Adipocyte (in vitro differentiated cells): ENCODE data around the gene TAGAP.
A peak's percentile ranks its signal among the peaks of the same experiment; 100 is the strongest.
"Not testable (repeated sequence)": the region's sequence is repeated elsewhere in the genome, so short reads cannot be mapped to it uniquely, and the experiment has no call there.

ENCODE experiments used
- DNase-seq: peaks from one replicate; pipeline ENCODE4 v3.0.0-alpha.2; 2015; ENCODE audit warnings: low read depth
- H3K27me3 ChIP-seq: replicated peaks from 2 replicates; pipeline ENCODE4 v1.7.0; 2013; ENCODE audit warnings: mild to moderate bottlenecking, low read length, moderate library complexity; ENCODE audit not compliant: control insufficient read depth, insufficient read depth
- H3K36me3 ChIP-seq: 2 replicates; pipeline ENCODE4 v1.7.0; 2013; ENCODE audit warnings: low read length, mild to moderate bottlenecking, moderate library complexity; ENCODE audit not compliant: control insufficient read depth, insufficient read depth, severe bottlenecking
- H3K4me1 ChIP-seq: 2 replicates; pipeline ENCODE4 v1.7.0; 2013; ENCODE audit warnings: mild to moderate bottlenecking, low read length, moderate library complexity; ENCODE audit not compliant: control insufficient read depth, insufficient read depth
- H3K4me3 ChIP-seq: 2 replicates; pipeline ENCODE4 v1.7.0; 2013; ENCODE audit warnings: mild to moderate bottlenecking, low read length, moderate library complexity
- H3K9ac ChIP-seq: 2 replicates; pipeline ENCODE4 v1.7.0; 2013; ENCODE audit warnings: mild to moderate bottlenecking, low read length, moderate library complexity
- H3K9me3 ChIP-seq: 2 replicates; pipeline ENCODE4 v1.7.0; 2013; ENCODE audit warnings: mild to moderate bottlenecking, low read length, moderate library complexity; ENCODE audit not compliant: control insufficient read depth

TAGAP gene

DNA sequence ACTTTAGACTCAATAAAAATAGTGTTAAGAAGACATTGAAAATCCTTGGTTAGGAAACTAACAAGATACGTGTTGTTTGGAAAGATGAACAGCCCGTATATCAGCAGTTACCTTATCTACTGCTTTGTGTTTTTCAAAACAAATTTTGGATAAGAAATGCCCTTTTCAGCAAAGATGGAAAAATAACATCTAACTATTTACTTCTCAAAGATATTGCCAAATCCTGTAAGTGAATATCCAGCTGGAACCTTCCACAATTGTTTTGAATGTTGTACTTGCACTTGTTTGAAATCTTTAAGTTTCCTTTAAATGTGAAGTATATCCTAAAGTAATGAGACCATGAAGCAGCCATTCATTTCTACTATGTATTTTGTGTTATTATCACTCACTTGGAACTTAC, 14.6 kb downstream of the TAGAP start:
- Histone ChIP-seq H3K4me1 (no peaks in the 10 kb centered on the region), H3K36me3 (no peaks in the 10 kb centered on the region), H3K27me3 (no peaks in the 10 kb centered on the region), H3K4me3 (no peak overlapping the region), H3K9me3 (peaks cover 6% of the 10 kb centered on the region), H3K9ac (no peak overlapping the region)
- no peak for DNase-seq

DNA sequence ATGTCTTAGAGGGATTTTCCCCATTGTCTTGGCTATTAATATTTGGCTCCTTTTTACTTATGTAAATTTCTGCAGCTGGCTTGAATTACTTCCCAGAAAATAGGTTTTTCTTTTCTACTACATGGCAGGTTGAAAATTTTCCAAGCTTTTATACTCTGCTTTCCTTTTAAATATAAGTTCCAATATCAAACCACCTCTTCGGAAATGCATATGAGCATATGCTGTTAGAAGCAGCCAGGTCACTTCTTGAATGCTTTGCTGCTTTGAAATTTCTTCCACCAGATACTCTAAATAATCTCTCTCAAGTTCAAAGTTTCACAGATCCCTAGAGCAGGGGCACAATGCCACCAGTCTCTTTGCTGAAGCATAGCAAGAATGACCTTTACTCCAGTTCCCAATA, 19.6 kb downstream of the TAGAP start:
- H3K4me3 ChIP-seq, DNase-seq, H3K36me3 ChIP-seq, H3K4me1 ChIP-seq, H3K27me3 ChIP-seq, H3K9ac ChIP-seq: not testable (repeated sequence)
- peaks cover 13% of the 10 kb centered on the region for H3K9me3 ChIP-seq

DNA sequence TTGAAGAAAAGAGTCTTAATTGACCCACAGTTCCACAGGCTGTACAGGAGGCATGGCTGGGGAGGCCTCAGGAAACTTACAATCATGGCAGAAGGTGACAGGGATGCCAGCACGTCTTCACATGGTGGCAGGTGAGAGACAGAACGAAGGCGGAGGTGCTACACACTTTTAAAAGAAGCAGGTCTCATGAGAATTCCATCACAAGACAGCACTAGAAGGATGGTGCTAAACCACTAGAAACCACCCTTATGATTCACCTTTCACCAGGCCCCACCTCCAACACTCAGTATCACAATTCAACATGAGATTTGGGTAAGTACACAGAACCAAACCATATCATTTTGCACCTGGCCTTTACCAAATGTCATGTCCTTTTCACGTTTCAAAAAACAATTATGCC, 20.9 kb downstream of the TAGAP start:
- no peaks in the 10 kb centered on the region for H3K36me3 ChIP-seq
- no peak overlapping the region for H3K4me3 ChIP-seq
- H3K4me1 ChIP-seq = no peaks in the 10 kb centered on the region
- DNase-seq = no peak
- H3K27me3 ChIP-seq = no peaks in the 10 kb centered on the region
- H3K9me3 ChIP-seq = peaks cover 13% of the 10 kb centered on the region
- no peak overlapping the region for H3K9ac ChIP-seq

DNA sequence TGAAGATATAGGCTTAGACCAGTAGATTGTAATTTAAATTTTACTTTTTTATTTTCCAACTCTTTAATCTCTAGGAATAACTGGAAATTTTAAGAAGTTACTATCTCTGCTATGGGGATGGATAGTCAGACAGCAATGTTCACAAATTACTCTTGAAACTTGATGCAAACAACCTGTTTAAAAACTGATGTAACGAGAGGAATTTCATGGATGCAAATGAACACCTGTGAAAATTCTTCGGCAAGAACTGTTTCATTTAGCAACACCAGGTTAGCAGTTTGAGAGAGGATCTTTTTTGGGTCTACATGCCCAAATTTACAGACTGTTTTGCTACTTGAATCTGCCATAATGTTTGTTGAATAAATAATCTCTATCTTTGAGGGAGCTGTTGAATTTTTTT, 24.8 kb downstream of the TAGAP start:
- Histone ChIP-seq H3K9ac (no peak overlapping the region), H3K4me1 (no peaks in the 10 kb centered on the region), H3K27me3 (no peaks in the 10 kb centered on the region), H3K36me3 (no peaks in the 10 kb centered on the region), H3K4me3 (no peak overlapping the region), H3K9me3 (peaks cover 10% of the 10 kb centered on the region)
- no peak for DNase-seq

DNA sequence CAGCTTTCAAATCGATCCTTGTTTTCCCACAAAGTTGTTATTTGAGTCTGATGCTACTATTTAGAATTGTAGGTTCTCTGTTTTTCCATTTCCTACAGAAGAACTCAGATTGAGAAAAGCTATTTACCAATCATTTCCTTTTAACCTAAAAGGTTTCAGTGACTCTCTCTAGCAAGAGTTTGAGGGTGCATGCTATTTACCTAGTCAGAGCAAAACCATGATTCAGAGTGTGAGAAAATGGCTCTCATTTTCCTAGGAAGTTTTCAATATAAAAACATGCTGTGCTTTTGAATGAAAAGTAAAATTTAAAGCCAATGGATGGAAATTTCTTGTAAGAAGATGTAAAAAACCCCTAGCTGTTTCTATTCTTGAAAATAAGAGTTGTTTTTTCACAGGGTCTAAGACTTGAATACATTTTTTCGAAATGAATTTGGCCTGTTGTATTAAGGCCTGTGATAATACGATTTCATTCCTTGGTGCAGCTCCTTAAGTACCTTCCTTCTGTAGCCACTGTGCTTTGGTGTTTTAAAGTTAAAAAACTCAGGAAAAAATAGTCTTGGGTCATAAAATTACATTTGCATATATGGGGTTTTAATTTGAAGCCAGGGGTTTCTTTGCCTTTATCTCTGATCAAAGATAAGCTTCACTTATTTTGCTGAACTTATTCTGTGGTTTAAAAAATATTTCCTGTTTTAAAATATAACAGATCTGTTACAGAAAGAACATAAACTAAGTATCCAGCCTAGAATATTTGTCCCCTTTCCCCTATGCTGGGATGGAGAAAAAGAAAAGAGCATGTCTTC, 26.8 kb downstream of the TAGAP start:
- Histone ChIP-seq H3K9me3 (peaks cover 5% of the 10 kb centered on the region), H3K36me3 (no peaks in the 10 kb centered on the region), H3K4me3 (no peak overlapping the region), H3K4me1 (no peaks in the 10 kb centered on the region), H3K27me3 (no peaks in the 10 kb centered on the region), H3K9ac (no peak overlapping the region)
- no peak for DNase-seq

DNA sequence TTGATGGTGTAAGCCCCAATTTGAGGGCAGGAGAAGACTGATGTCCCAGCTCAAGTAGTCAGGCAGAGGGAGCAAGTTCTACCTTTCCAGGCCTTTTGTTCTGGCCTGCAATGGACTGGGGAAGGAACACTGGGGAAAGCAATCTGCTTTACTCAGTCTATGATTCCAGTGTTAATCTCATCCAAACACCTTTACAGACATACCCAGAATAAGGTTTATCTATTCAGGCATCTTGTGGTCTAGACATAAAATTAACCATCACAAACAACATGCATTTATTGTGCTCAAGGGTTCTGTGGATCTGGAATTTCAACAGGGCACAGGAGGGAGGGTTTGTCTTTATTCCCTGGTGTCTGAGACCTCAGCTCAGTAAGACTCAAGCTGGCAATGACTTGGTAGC, 30.4 kb downstream of the TAGAP start:
- Histone ChIP-seq H3K36me3 (no peaks in the 10 kb centered on the region), H3K4me3 (no peak overlapping the region), H3K4me1 (no peaks in the 10 kb centered on the region), H3K9me3 (peaks cover 5% of the 10 kb centered on the region), H3K27me3 (no peaks in the 10 kb centered on the region), H3K9ac (no peak overlapping the region)
- no peak for DNase-seq

DNA sequence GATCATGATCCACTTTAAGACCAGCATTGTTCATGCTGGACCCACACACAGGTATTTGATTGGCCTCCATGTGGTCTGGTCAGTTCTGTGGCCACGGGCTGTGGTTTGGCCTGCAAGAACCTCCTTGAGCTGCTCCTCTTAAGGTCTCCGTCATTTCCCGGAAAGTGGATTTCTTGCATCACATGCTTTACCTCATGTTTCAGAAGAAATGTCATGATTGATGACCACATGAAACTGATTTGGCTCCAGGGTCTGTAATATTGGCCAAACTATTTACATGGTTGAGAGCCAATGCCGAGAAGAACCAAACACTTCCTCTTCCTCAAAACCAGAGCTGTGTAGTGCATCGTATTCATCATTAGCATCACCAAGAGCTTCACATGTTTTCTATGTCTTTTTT, 31.6 kb downstream of the TAGAP start:
- no peaks in the 10 kb centered on the region for H3K36me3 ChIP-seq
- no peak overlapping the region for H3K9ac ChIP-seq
- no peak for DNase-seq
- peaks cover 5% of the 10 kb centered on the region for H3K9me3 ChIP-seq
- no peak overlapping the region for H3K4me3 ChIP-seq
- no peaks in the 10 kb centered on the region for H3K4me1 ChIP-seq
- no peaks in the 10 kb centered on the region for H3K27me3 ChIP-seq

DNA sequence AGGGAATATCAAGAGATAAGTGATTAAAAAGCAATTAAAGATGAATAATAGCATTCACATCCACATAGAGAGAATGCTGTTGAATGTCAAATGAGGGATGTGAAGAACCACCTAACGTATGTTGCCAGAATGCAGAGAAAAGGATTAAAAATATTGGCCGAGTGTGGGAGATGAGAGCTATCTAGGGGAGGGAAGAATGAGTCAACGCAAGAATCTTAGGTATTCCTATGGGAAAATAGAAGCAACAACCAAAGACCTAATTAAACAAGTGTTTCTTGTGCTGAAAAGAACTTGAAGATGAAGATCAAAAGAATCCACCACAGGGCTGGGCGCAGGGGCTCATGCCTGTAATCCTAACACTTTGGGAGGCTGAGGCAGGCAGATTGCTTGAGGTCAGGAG, 32.6 kb downstream of the TAGAP start:
- no peaks in the 10 kb centered on the region for H3K27me3 ChIP-seq
- DNase-seq = no peak
- H3K9ac ChIP-seq = no peak overlapping the region
- H3K4me1 ChIP-seq = no peaks in the 10 kb centered on the region
- H3K36me3 ChIP-seq = no peaks in the 10 kb centered on the region
- H3K4me3 ChIP-seq = no peak overlapping the region
- H3K9me3 ChIP-seq = peaks cover 5% of the 10 kb centered on the region

DNA sequence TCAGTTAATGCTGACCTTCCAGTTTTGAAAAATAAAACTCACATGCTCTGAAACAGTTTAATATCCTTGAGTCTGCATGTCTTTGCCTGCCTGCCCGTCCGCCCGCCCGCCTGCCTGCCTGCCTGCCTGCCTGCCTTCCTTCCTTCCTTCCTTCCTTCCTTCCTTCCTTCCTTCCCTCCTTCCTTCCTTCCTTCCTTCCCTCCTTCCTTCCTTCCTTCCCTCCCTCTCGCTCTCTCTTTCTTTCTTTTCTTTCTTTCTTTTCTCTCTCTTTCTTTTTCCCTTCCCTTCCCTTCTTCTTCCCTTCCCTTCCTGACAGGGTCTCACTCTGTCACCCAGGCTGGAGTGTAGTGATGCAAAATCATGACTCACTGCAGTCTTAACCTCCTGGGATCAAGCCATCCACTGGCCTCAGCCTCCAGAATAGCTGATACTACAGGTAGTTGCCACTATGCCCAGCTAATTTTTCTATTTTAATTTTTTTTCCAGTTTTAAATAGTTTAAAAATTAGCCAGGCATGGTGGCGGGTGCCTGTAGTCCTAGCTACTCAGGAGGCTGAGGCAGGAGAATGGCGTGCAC, 34.7 kb downstream of the TAGAP start:
- H3K4me1 ChIP-seq, H3K4me3 ChIP-seq, H3K9ac ChIP-seq, H3K9me3 ChIP-seq, DNase-seq, H3K36me3 ChIP-seq, H3K27me3 ChIP-seq: not testable (repeated sequence)

DNA sequence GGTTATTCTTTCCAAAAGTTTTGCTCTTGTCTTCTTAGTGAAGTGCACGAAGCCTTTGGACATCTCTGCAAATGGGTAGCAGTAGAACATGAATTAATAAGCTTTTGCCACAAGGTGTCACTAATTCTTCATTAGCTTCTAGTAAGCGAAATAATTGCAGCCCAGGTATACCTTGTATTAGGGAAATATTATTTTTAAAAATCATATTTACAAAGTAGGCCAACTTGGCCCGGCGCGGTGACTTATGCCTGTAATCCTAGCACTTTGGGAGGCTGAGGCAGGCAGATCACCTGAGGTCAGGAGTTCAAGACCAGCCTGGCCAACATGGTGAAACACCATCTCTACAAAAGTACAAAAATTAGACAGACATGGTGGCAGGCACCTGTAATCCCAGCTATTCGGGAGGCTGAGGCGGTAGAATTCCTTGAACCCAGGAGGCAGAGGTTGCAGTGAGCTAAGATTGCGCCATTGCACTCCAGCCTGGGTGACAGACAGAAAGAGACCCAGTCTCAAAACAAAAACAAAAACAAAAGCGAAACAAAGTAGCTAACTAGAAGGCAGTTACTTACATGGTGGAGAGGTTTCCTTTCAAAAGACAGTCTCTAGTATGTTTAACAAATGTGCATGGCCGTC, 36.0 kb downstream of the TAGAP start:
- H3K36me3 ChIP-seq = no peaks in the 10 kb centered on the region
- no peaks in the 10 kb centered on the region for H3K4me1 ChIP-seq
- no peaks in the 10 kb centered on the region for H3K9me3 ChIP-seq
- no peak overlapping the region for H3K4me3 ChIP-seq
- DNase-seq = peak; percentile 46
- H3K9ac ChIP-seq = no peak overlapping the region
- no peaks in the 10 kb centered on the region for H3K27me3 ChIP-seq

DNA sequence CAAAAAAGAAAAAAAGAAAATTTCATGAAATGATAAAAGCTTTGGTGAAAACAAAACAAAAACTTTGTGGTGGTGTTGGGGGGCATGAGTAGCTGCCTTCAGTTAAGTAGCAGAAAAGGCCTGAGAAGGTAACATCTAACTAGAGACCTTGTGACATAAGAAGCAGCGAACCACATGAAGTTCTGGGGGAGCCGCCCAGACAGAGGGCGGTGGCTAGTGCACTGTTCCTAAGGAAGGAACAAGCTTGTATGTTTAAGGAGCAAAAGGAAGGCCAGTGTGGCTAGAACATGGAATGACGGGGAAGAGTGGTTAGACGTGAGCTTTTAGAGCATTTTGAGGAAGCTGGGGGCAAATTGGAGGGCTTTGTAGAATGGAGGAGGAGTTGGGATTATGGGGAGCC, 37.3 kb downstream of the TAGAP start:
- no peak for DNase-seq
- Histone ChIP-seq H3K9me3 (no peaks in the 10 kb centered on the region), H3K9ac (no peak overlapping the region), H3K27me3 (no peaks in the 10 kb centered on the region), H3K4me3 (no peak overlapping the region), H3K36me3 (no peaks in the 10 kb centered on the region), H3K4me1 (no peaks in the 10 kb centered on the region)
